Measurements from ENCODE around the gene CMSS1.

DNA sequence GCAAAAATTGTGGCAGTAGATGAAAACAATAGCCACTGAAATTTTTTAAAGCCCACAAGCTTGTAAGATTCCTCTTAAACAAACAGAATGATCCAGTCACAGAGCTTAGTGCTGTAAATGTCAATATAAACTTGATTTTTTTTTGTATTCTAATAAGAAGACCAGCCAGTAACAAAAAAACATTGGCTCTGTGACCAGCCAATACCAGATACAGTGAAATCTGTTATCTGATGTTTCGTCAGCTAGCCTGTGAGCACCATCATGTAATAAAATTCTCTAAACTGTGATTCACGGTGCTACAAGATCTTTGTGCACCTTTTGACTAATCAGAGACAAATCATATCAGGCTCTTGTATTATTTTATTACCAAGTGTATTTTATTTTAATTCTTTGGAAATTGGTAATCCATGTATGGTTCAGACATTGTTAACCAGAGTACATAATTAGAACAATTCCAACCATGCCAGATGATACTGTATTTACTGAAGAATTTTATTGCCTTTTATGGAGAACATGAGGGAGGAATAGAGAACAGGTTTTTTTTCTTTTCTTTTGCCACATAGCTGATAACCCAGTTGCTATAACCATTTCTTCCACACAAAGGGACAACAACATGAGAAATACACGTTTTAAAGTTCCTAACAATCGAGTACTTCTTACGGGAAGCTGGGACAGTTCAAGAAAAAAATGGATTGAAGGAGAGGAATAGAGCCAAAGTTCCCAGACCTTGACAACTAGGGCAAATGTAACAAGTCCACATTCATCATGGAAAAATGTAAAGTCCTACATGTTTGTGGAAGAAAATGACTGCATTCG is 224.7 kb downstream of the CMSS1 start:
- TF ChIP-seq CBX5 (CRISPR knock-in tag; IDR thresholded peaks at IDR 0.05; ENCODE audit: borderline replicate concordance) (no peak), GABPA (IDR thresholded peaks at IDR 0.05; ENCODE audit: low read depth, low read length) (no peak), GABPA (CRISPR knock-in tag; IDR thresholded peaks at IDR 0.05; ENCODE audit: low read depth) (no peak), MXI1 (IDR thresholded peaks at IDR 0.05; ENCODE audit: borderline replicate concordance, low read depth, low read length) (no peak), KDM1A (CRISPR knock-in tag; IDR thresholded peaks at IDR 0.05) (no peak), ZFAT (CRISPR knock-in tag; conservative IDR thresholded peaks at IDR 0.05) (no peak)

Measured in HepG2 (cell line).